Endothelial cell of umbilical vein (primary cell): Measurements from ENCODE around the gene LHX5. TPM values are rescaled to one million over a fixed set of nuclear protein-coding genes. Genes with fewer than 3 reads are reported as not detected.

ENCODE experiments used
- BruUV-seq: library from RNA; stranded (reverse); fragments of 400-500 nt; replicated peaks from 2 replicates; lab custom pipeline; 2021; lab: Mats Ljungman, UMichigan
- CTCF ChIA-PET: fragments of 300-600, 350-600 bp; sonication (Branson Sonifier 250); formaldehyde crosslinking; loops from one replicate; lab custom pipeline; 2021; ENCODE audit warnings: antibody characterized with exemption, inconsistent platforms; lab: Charles Lee
- POLR2A ChIA-PET: fragments of 300-600, 350-600 bp; sonication (Branson Sonifier 250); formaldehyde crosslinking; loops from one replicate; lab custom pipeline; 2021; ENCODE audit warnings: antibody characterized with exemption, inconsistent platforms; lab: Charles Lee
- DNase-seq: peaks from one replicate; pipeline ENCODE4 v3.0.0-alpha.2; 2011; ENCODE audit warnings: low read depth, low spot score
- FAIRE-seq: peaks from 2 replicates; lab custom pipeline; 2011; peaks lifted over from hg19 to GRCh38; lab: Jason Lieb, UNC
- H2AFZ ChIP-seq: 2 replicates; pipeline ENCODE4 v1.6.0; 2012; ENCODE audit warnings: low read depth, low read length, control low read depth, inconsistent platforms
- H3K27ac ChIP-seq: 2 replicates; pipeline ENCODE4 v1.5.1; 2011; ENCODE audit warnings: low read depth, mild to moderate bottlenecking, control low read depth, low read length, moderate library complexity; ENCODE audit not compliant: insufficient read depth
- H3K27me3 ChIP-seq, 2 experiments: 2 replicates each; pipeline versions ENCODE4 v1.6.0 to v1.6.1; 2011; ENCODE audit warnings: low read length in 2 of 2, mixed read lengths in 1 of 2; ENCODE audit not compliant: control insufficient read depth in 2 of 2, insufficient read depth in 2 of 2
- H3K36me3 ChIP-seq, 2 experiments: 2 replicates in 1 of 2; 3 replicates in 1 of 2; pipeline ENCODE4 v1.5.1; 2011; ENCODE audit warnings: low read length in 2 of 2, mild to moderate bottlenecking in 1 of 2, moderate library complexity in 1 of 2; ENCODE audit not compliant: control insufficient read depth in 2 of 2, insufficient read depth in 2 of 2; ENCODE audit errors: extremely low read depth in 1 of 2
- H3K4me1 ChIP-seq: 3 replicates; pipeline ENCODE4 v1.5.1; 2011; ENCODE audit warnings: mild to moderate bottlenecking, low read length; ENCODE audit not compliant: control insufficient read depth, insufficient read depth; ENCODE audit errors: extremely low read depth
- H3K4me2 ChIP-seq: 2 replicates; pipeline ENCODE4 v1.6.1; 2011; ENCODE audit warnings: low read length, control low read depth, mixed read lengths; ENCODE audit not compliant: insufficient read depth
- H3K4me3 ChIP-seq, 3 experiments: fragments of 200-600 bp in 1 of 3; sonication (generic), shearing (Covaris generic) in 1 of 3; replicated peaks in 1 of 3; 2 replicates each; pipeline ENCODE4 v1.5.1; 2011 to 2016; ENCODE audit warnings: control low read depth in 3 of 3, low read length in 3 of 3, mild to moderate bottlenecking in 2 of 3, inconsistent platforms in 1 of 3, low read depth in 1 of 3, moderate library complexity in 1 of 3; ENCODE audit not compliant: insufficient read depth in 1 of 3
- H3K79me2 ChIP-seq: 2 replicates; pipeline ENCODE4 v1.6.0; 2012; ENCODE audit warnings: low read length, inconsistent platforms; ENCODE audit not compliant: control insufficient read depth, insufficient read depth
- H3K9ac ChIP-seq: replicated peaks from 2 replicates; pipeline ENCODE3; 2011; ENCODE audit warnings: low read length, control low read depth; ENCODE audit not compliant: insufficient read depth; ENCODE audit errors: extremely low read depth
- H3K9me1 ChIP-seq: replicated peaks from 3 replicates; pipeline ENCODE4 v1.6.0; 2011; ENCODE audit warnings: mild to moderate bottlenecking, low read length; ENCODE audit not compliant: control insufficient read depth, insufficient read depth; ENCODE audit errors: extremely low read depth
- H3K9me3 ChIP-seq: replicated peaks from 2 replicates; pipeline ENCODE4 v1.5.1; 2012; ENCODE audit warnings: low read length, inconsistent platforms; ENCODE audit not compliant: control insufficient read depth, insufficient read depth
- H4K20me1 ChIP-seq: replicated peaks from 2 replicates; pipeline ENCODE3; 2011; ENCODE audit warnings: mild to moderate bottlenecking, low read length; ENCODE audit not compliant: control insufficient read depth, insufficient read depth; ENCODE audit errors: extremely low read depth
- CTCF ChIP-seq, 2 donors: IDR thresholded peaks; 1 replicate in 1 of 2; 2 replicates in 1 of 2; pipeline ENCODE4 v1.5.1; 2011; ENCODE audit warnings: low read length in 2 of 2, mild to moderate bottlenecking in 2 of 2, moderate library complexity in 2 of 2, control low read depth in 1 of 2, inconsistent platforms in 1 of 2, low read depth in 1 of 2; ENCODE audit not compliant: insufficient read depth in 1 of 2; ENCODE audit errors: extremely low read depth in 1 of 2
- EZH2 ChIP-seq: IDR thresholded peaks from 2 replicates; pipeline ENCODE4 v1.6.1; 2012; ENCODE audit warnings: borderline replicate concordance, low read depth, mild to moderate bottlenecking, moderate library complexity, low read length, inconsistent platforms; ENCODE audit not compliant: severe bottlenecking
- FOS ChIP-seq: IDR thresholded peaks from 2 replicates; pipeline ENCODE4 v1.6.1; 2011; ENCODE audit warnings: mild to moderate bottlenecking, low read length, moderate library complexity, borderline replicate concordance; ENCODE audit not compliant: insufficient read depth
- GATA2 ChIP-seq: IDR thresholded peaks from 2 replicates; pipeline ENCODE4 v1.7.0; 2011; ENCODE audit warnings: low read depth, mild to moderate bottlenecking, moderate library complexity, mixed read lengths, low read length; ENCODE audit not compliant: insufficient read length, insufficient read depth
- JUN ChIP-seq: IDR thresholded peaks from 2 replicates; pipeline ENCODE4 v1.6.1; 2011; ENCODE audit warnings: borderline replicate concordance, low read depth; ENCODE audit not compliant: insufficient read length, insufficient read depth
- MAX ChIP-seq: IDR thresholded peaks from 2 replicates; pipeline ENCODE4 v1.6.1; 2011; ENCODE audit not compliant: insufficient read depth, insufficient read length
- MYC ChIP-seq: IDR thresholded peaks from one replicate; pipeline ENCODE4 v1.6.1; 2011; ENCODE audit warnings: mild to moderate bottlenecking, low read depth, low read length
- POLR2A ChIP-seq: IDR thresholded peaks from 2 replicates; pipeline ENCODE4 v1.6.1; 2012; ENCODE audit warnings: low read depth, mild to moderate bottlenecking, control low read depth, low read length
- POLR2AphosphoS5 ChIP-seq: IDR thresholded peaks from 2 replicates; pipeline ENCODE4 v1.6.1; 2012; ENCODE audit warnings: low read depth, mild to moderate bottlenecking, control low read depth, low read length, moderate library complexity; ENCODE audit not compliant: insufficient read depth
- dilution Hi-C: fragments of 300-500 bp; cut with MboI; formaldehyde crosslinking; loops from one replicate; pipeline ENCODE4 v1.15.0; 2019; ENCODE audit warnings: low sequenced_read_pairs; ENCODE audit not compliant: extremely low pct_ligation_motif_present
- intact Hi-C: fragments of 100-400 bp; cut with micrococcal nuclease; formaldehyde crosslinking; loops from one replicate; pipeline ENCODE4 v1.10.0; 2022
- polyA plus RNA-seq, 4 experiments: library from polyadenylated mRNA; depleted of rRNA in 3 of 4; stranded (reverse) in 3 of 4; unstranded in 1 of 4; fragments of >200 nt; gene quantifications; 2 replicates each; pipeline versions ENCODE4 v1.2.1 to v1.2.3, GENCODE V29; 2011 to 2012; ENCODE audit warnings: missing spikeins in 1 of 4
- total RNA-seq: library from RNA; stranded (reverse); gene quantifications from 2 replicates; pipeline ENCODE4 v1.2.3, GENCODE V29; 2021

Gene LHX5
- total and polyA plus RNA-seq, 2 donors (not counting 3 experiments of a cell fraction or from before 2014, with no cell fraction given) = not detected

GRCh38 chr12:113465808-113466453 is 5.7 kb downstream of the LHX5 start:
- BruUV-seq = no TSS peak
- no peak for DNase-seq
- Histone ChIP-seq H3K9ac (no peak overlapping the region), H4K20me1 (no peaks in the 10 kb centered on the region), H3K4me2 (no peak overlapping the region), H3K79me2 (no peaks in the 10 kb centered on the region), H3K4me1 (no peaks in the 10 kb centered on the region), H3K36me3 (no peaks in the 10 kb centered on the region), H3K27ac (no peak overlapping the region), H3K27me3 (peaks cover 69 to 85% of the 10 kb centered on the region in 2 experiments), H3K4me3 (no peak overlapping the region), H3K9me3 (no peaks in the 10 kb centered on the region), H2AFZ (no peak overlapping the region), H3K9me1 (no peaks in the 10 kb centered on the region)
- intact Hi-C loops = no loop called here
- ChIA-PET POLR2A (interaction anchor here (1.0 kb wide), 1 partner anchor 443 kb away, joined by 4 read pairs; no protein-coding TSS in a partner anchor), CTCF (interaction anchor here (2.1 kb wide), 1 partner anchor 447 kb away, joined by 8 read pairs; no protein-coding TSS in a partner anchor)
- dilution Hi-C loops = no loop called here
- no peak for TF ChIP-seq POLR2A
- TF ChIP-seq MAX = no peak
- no peak for TF ChIP-seq MYC
- TF ChIP-seq EZH2 = no peak
- no peak for TF ChIP-seq GATA2
- no peak for TF ChIP-seq POLR2AphosphoS5
- no peak for TF ChIP-seq JUN
- no peak for TF ChIP-seq FOS
- TF ChIP-seq CTCF (IDR thresholded peaks at IDR 0.05; ENCODE audit: extremely low read depth in 1 of 2, insufficient read depth in 1 of 2, low read depth in 1 of 2, low read length in 2 of 2) = no peak
- no peak for FAIRE-seq
